ENCODE results near the gene ISY1. TPM values are rescaled to one million over a fixed set of nuclear protein-coding genes. Genes with fewer than 3 reads are reported as not detected.

The ISY1 gene
- total RNA-seq = 10 to 100 TPM; 66.7 to 68.5 TPM

DNA sequence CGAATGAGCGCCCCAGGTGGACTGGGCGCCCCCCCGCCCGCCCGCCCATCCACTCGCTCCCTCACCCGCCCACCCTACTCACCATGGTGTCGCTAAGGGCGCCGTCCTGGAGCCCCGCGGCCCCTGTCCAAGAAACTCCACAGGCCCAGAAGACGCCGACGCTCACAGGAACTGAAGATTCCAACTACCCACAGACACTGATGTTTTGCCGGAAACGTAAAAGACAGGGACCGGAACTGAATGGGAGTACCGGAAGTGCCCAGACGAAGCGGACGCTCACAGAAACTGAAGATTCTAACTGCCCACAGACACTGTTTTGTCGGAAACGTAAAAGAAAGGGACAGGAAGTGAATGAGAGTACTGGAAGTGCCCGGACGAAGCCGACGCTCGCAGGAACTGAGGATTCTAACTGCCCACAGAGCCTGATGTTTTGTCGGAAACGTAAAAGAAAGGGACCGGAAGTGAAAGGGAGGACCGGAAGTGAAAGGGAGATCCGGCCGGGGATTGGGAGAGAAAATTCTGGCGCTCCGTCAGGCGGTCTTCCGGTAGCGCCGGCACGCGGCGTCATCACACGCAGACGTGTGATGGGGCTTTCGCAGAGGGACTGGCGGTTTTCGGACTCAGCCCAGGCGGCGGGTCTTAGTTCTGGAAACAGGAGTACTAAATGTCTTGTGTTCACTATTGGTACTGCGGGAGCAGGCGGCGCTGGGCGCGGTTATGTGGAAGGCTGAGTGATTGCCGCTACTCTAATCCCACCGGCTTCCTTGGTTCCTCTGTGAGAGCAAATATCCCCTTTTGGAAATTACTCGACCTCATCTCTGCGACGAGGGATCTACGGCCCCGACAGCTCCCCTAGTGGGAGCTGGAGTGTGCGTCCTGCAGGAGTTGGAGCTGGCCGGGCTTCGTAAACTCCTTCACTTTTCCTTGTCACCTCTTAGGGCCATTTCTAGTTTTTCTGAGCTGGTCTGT, at the start of gene ISY1:
ISY1 (minus strand) TSS at position 173 of the 969 bp plus-strand sequence; CDS start at position 85, 88 bp downstream.
- Mint-ChIP-seq H3K36me3 (ENCODE audit: low read depth) (peaks cover 25% of the 10 kb centered on the region), H3K9me3 (no peaks in the 10 kb centered on the region), H3K27me3 (no peaks in the 10 kb centered on the region), H3K27ac (peak within 1 kb of the TSS; percentile 98), H3K4me3 (peak within 1 kb of the TSS; percentile 88), H3K4me1 (ENCODE audit: low read depth) (peaks cover 27% of the 10 kb centered on the region)
- ChIA-PET CTCF (interaction anchor here (0.9 to 3.9 kb wide), 31 partner anchors 10 to 190 kb away, joined by 3 to 41 read pairs (median 4); partner anchors contain the start of genes CNBP, COPG1 and RAB43), POLR2A (interaction anchor here (0.9 to 3.2 kb wide), 10 partner anchors 9 to 145 kb away, joined by 3 to 45 read pairs (median 8); partner anchors contain the start of genes CNBP and RAB43)
- DNase-seq (peak; percentile 91), ATAC-seq (peak; percentile 82)
- TF ChIP-seq, protein P1, sequence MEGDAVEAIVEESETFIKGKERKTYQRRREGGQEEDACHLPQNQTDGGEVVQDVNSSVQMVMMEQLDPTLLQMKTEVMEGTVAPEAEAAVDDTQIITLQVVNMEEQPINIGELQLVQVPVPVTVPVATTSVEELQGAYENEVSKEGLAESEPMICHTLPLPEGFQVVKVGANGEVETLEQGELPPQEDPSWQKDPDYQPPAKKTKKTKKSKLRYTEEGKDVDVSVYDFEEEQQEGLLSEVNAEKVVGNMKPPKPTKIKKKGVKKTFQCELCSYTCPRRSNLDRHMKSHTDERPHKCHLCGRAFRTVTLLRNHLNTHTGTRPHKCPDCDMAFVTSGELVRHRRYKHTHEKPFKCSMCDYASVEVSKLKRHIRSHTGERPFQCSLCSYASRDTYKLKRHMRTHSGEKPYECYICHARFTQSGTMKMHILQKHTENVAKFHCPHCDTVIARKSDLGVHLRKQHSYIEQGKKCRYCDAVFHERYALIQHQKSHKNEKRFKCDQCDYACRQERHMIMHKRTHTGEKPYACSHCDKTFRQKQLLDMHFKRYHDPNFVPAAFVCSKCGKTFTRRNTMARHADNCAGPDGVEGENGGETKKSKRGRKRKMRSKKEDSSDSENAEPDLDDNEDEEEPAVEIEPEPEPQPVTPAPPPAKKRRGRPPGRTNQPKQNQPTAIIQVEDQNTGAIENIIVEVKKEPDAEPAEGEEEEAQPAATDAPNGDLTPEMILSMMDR (IDR thresholded peaks at IDR 0.05) = peak; percentile 84
- intact Hi-C loops (cut with micrococcal nuclease) = no loop called here

DNA sequence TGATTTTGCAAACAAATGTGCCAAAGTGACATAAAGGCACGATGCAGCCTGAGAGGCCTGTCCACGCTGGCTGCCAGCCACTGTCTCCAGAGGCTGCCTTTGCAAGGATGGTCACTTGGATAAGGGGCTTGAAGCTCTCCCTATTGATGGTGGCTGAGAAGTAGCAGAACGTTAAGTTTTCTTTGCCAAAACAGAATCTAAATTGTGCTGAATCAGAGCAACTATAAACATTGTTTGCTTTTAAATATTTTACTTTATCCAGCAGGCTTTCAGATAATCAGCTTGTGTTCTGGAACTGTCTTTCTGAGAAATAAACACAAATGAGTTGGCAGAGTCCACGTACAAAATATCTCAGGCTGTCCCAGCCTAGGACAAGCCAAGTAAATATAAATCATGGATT, 46.6 kb upstream of the ISY1 start:
- Mint-ChIP-seq H3K36me3 (ENCODE audit: low read depth) (no peaks in the 10 kb centered on the region), H3K4me3 (no peak overlapping the region), H3K4me1 (ENCODE audit: low read depth) (no peaks in the 10 kb centered on the region), H3K27me3 (peaks cover 1% of the 10 kb centered on the region), H3K27ac (no peak overlapping the region), H3K9me3 (no peaks in the 10 kb centered on the region)
- intact Hi-C loops (cut with micrococcal nuclease) = no loop called here
- TF ChIP-seq, protein P1 (IDR thresholded peaks at IDR 0.05) = no peak
- POLR2A ChIA-PET = interaction anchor here (0.6 kb wide), 1 partner anchor 29 kb away, joined by 3 read pairs; no protein-coding TSS in a partner anchor
- CTCF ChIA-PET = interaction anchor here (0.7 to 1.4 kb wide), 3 partner anchors 17 to 38 kb away, joined by 3 to 4 read pairs (median 3); no protein-coding TSS in a partner anchor
- no peak for DNase-seq
- no peak for ATAC-seq

- Mint-ChIP-seq H3K36me3 (ENCODE audit: low read depth) (no peaks in the 10 kb centered on the region), H3K27me3 (no peaks in the 10 kb centered on the region), H3K4me3 (no peak overlapping the region), H3K9me3 (no peaks in the 10 kb centered on the region), H3K27ac (no peak overlapping the region), H3K4me1 (ENCODE audit: low read depth) (no peaks in the 10 kb centered on the region)
- DNase-seq = no peak
- POLR2A ChIA-PET = no interaction called here
- CTCF ChIA-PET = interaction anchor here (0.9 kb wide), 1 partner anchor 235 kb away, joined by 4 read pairs; no protein-coding TSS in a partner anchor
- TF ChIP-seq, protein P1 (IDR thresholded peaks at IDR 0.05) = no peak
- ATAC-seq = no peak
- intact Hi-C loops (cut with micrococcal nuclease) = no loop called here
Observed at GRCh38 chr3:129205109-129205832, 44.4 kb upstream of the ISY1 start.

- ATAC-seq (no peak), DNase-seq (no peak)
- Mint-ChIP-seq H3K27ac (no peak overlapping the region), H3K9me3 (no peaks in the 10 kb centered on the region), H3K4me1 (ENCODE audit: low read depth) (no peaks in the 10 kb centered on the region), H3K4me3 (no peak overlapping the region), H3K27me3 (no peaks in the 10 kb centered on the region), H3K36me3 (ENCODE audit: low read depth) (no peaks in the 10 kb centered on the region)
- CTCF ChIA-PET = interaction anchor here (0.8 to 0.9 kb wide), 4 partner anchors 19 to 234 kb away, joined by 3 to 4 read pairs (median 3); no protein-coding TSS in a partner anchor
- POLR2A ChIA-PET = no interaction called here
- TF ChIP-seq, protein P1 (IDR thresholded peaks at IDR 0.05) = no peak
- intact Hi-C loops (cut with micrococcal nuclease) = no loop called here
Observed at GRCh38 chr3:129204473-129204872, 43.6 kb upstream of the ISY1 start.

All from activated CD8-positive, alpha-beta T cell treated with anti-CD3 and anti-CD28 coated beads for 36 hours (primary cell).